HFFc6 (cell line): ENCODE results near the gene RPL39. TPM values are rescaled to one million over a fixed set of nuclear protein-coding genes. Genes with fewer than 3 reads are reported as not detected.
A peak's percentile ranks its signal among the peaks of the same experiment; 100 is the strongest.

Experiments
- DNase-seq: peaks from one replicate; pipeline ENCODE4 v3.0.0-alpha.2; 2018
- H3K27ac Mint-ChIP-seq: 2 replicates; pipeline ENCODE4 v1.8.0; 2020; ENCODE audit warnings: mild to moderate bottlenecking, mixed read lengths
- H3K27me3 Mint-ChIP-seq: 2 replicates; pipeline ENCODE4 v1.8.0; 2021; ENCODE audit warnings: mild to moderate bottlenecking, moderate library complexity, mixed read lengths; ENCODE audit not compliant: insufficient read depth
- H3K36me3 Mint-ChIP-seq: 2 replicates; pipeline ENCODE4 v1.8.0; 2021; ENCODE audit warnings: low read depth, mixed read lengths
- H3K4me1 Mint-ChIP-seq: 2 replicates; pipeline ENCODE4 v1.8.0; 2020; ENCODE audit warnings: low read depth, mixed read lengths
- H3K4me3 Mint-ChIP-seq: 2 replicates; pipeline ENCODE4 v1.8.0; 2020; ENCODE audit warnings: mild to moderate bottlenecking, moderate library complexity, mixed read lengths
- H3K9me3 Mint-ChIP-seq: 2 replicates; pipeline ENCODE4 v1.8.0; 2020; ENCODE audit warnings: mild to moderate bottlenecking, mixed read lengths
- CTCF ChIP-seq: fragments of 200-600 bp; sonication (generic); IDR thresholded peaks from 2 replicates; pipeline ENCODE4 v1.5.0; 2021; ENCODE audit warnings: antibody characterized with exemption, mild to moderate bottlenecking
- total RNA-seq, 6 experiments: library from RNA; stranded (reverse); fragmentation: NEBNext Ultra II Directional; extraction: Animal tissue kit (Norgen Biotek cat#: 25700); gene quantifications; 2 replicates in 1 of 6; 3 replicates in 5 of 6; pipeline ENCODE4 v1.2.3, GENCODE V29; 2021

RPL39 gene
- total RNA-seq, 6 experiments from 2014 or later, result 1,260 to 1,533 (median 1,345) TPM

GRCh38 chrX:119763836-119764387 lies 27.5 kb downstream of the RPL39 start:
- H3K27me3 Mint-ChIP-seq, result no peaks in the 10 kb centered on the region; the same call in 1 of the 2 replicates
- no peaks in the 10 kb centered on the region for H3K9me3 Mint-ChIP-seq
- no peak for DNase-seq
- 0 out of 2 replicates have a peak overlapping the region, but pooled peaks have one; percentile 56 for H3K4me3 Mint-ChIP-seq
- peak overlapping the region; percentile 91 for H3K27ac Mint-ChIP-seq
- peaks cover 19% of the 10 kb centered on the region for H3K4me1 Mint-ChIP-seq
- H3K36me3 Mint-ChIP-seq, result peaks cover 3% of the 10 kb centered on the region; the same call in 1 of the 2 replicates
- no peak for TF ChIP-seq CTCF

GRCh38 chrX:119763181-119763580 lies 28.2 kb downstream of the RPL39 start:
- peak overlapping the region; percentile 56 for H3K4me3 Mint-ChIP-seq
- DNase-seq, result peak; percentile 82
- no peaks in the 10 kb centered on the region; the same call in 1 of the 2 replicates for H3K27me3 Mint-ChIP-seq
- H3K9me3 Mint-ChIP-seq, result no peaks in the 10 kb centered on the region
- H3K4me1 Mint-ChIP-seq, result peaks cover 15% of the 10 kb centered on the region
- TF ChIP-seq CTCF, result no peak
- H3K36me3 Mint-ChIP-seq, result no peaks in the 10 kb centered on the region
- H3K27ac Mint-ChIP-seq, result peak overlapping the region; percentile 91

DNA sequence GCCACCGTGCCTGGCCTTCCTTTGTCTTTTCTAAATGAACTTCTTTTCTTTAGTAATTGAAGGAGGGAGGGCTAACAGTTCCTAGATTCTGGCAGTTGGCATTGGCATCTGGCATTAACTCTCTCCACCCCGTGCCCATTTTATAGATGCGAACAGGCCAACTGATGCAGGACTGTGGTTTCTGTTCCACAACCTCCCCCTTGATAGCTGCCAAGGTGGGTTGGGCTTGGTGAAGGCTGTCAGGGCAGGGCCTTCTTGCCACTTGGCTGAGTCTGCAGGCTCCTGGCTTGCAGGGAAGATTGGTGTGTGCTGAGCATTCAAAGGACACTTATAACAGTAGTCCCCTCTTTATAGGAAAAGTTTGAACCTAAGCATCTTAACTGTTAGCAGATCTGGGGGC lies 28.7 kb downstream of the RPL39 start:
- Mint-ChIP-seq H3K27me3 (no peaks in the 10 kb centered on the region; the same call in 1 of the 2 replicates), H3K4me3 (peak overlapping the region; percentile 56), H3K9me3 (no peaks in the 10 kb centered on the region), H3K36me3 (no peaks in the 10 kb centered on the region), H3K27ac (peak overlapping the region; percentile 91), H3K4me1 (peaks cover 15% of the 10 kb centered on the region)
- no peak for DNase-seq
- no peak for TF ChIP-seq CTCF

DNA sequence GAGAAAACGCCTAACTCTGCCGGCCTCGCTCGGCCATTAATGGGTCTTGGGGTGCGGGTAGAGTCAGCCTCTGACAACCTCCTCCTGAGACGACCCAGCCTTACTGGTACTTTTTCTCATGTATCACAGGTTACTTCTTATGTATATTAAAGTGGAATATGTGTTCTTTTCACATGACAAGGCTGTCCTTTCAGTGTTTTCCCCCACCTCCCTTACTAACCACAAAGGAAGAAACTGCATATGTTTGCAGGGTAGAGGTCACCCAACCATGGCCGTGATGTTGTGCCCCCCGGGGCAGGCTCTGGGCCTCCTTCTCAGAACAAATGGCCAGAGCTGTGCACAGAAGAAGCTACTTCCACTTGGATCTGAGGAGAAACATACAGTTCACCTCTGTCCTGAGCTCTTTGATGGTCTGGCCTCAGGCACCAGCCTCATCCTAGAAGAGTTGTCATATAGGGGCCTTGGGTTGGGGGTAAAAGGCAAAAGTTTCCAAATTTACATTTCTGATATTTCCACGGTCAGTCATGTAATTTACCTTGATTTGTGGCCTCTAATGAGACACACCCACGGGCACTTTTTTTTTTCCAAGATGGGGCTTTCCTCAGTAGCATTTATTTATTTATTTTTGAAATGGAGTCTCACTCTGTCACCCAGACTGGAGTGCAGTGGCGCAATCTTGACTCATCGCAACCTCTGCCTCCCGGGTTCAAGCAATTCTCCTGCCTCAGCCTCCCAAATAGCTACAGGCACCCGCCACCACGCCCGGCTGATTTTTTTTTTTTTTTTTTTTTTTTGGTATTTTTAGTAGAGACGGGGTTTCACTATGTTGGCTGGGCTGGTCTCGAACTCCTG lies 31.2 kb downstream of the RPL39 start:
- Mint-ChIP-seq H3K4me3 (no peak overlapping the region), H3K27ac (no peak overlapping the region), H3K4me1 (peaks cover 15% of the 10 kb centered on the region), H3K36me3 (no peaks in the 10 kb centered on the region), H3K9me3 (no peaks in the 10 kb centered on the region), H3K27me3 (no peaks in the 10 kb centered on the region; the same call in 1 of the 2 replicates)
- DNase-seq, result no peak
- TF ChIP-seq CTCF, result no peak

- DNase-seq, result no peak
- H3K27ac Mint-ChIP-seq, result no peak overlapping the region
- H3K9me3 Mint-ChIP-seq, result no peaks in the 10 kb centered on the region
- peaks cover 15% of the 10 kb centered on the region for H3K4me1 Mint-ChIP-seq
- no peak overlapping the region for H3K4me3 Mint-ChIP-seq
- no peaks in the 10 kb centered on the region; the same call in none of the 2 replicates for H3K27me3 Mint-ChIP-seq
- TF ChIP-seq CTCF, result no peak
- no peaks in the 10 kb centered on the region for H3K36me3 Mint-ChIP-seq
These were observed 32.1 kb downstream of the RPL39 start for GRCh38 chrX:119759248-119759766.
